Right lung (tissue), 5 donors: Measurements from ENCODE around the gene TPO. TPM values are rescaled to one million over a fixed set of nuclear protein-coding genes. Genes with fewer than 3 reads are reported as not detected.
"Not testable (repeated sequence)": the region's sequence is repeated elsewhere in the genome, so short reads cannot be mapped to it uniquely, and the experiment has no call there.

ENCODE experiments used
- DNase-seq, 2 donors: peaks; one replicate each; pipeline ENCODE4 v3.0.0-alpha.2; 2013
- polyA plus RNA-seq, 5 donors: library from polyadenylated mRNA; unstranded; fragments of 120-200 nt; gene quantifications; one replicate each; pipeline versions ENCODE4 v1.2.1 to v1.2.3, GENCODE V29; 2013; ENCODE audit warnings: inconsistent platforms in 1 of 5, low replicate concordance in 1 of 5; ENCODE audit not compliant: insufficient read length in 5 of 5, insufficient read depth in 1 of 5

The TPO gene
- polyA plus RNA-seq, 5 donors: 0.11 to 0.33 (median 0.18) TPM

DNA sequence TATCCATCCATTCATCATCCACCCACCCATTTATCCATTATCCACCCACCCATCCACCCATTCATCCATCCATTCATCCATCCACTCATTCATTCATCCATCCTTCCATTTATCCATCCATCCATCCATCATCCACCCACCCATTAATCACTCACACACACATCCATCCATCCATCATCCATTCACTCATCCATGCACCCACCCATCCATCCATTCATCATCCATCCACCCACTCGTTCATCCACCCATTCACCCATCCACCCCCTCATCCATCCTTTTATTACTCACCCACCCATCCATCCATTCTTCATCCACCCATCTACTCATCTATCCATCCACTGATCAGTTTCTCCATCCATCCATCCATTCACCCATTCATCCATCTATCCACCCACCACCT, 8.1 kb upstream of the TPO start:
- no peak for DNase-seq

DNA sequence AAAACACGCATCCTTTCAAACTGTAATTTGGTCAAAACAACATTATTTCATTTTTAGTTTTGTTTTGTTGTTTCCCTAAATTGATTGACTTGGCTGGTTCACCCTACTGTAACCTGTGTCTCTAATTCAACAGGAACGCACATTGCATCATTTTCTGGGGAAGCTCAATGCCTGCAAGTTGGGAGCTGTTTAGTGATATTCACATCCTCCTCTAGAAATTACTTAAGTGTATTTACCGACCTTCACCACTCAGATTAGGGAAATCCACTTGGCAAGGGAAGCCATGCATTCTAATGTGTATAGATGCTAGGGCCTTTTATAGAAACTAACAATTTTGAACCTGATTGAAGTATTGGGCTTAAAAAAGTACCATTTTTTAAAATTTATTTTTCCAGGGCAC, 7.3 kb upstream of the TPO start:
- no peak for DNase-seq

DNA sequence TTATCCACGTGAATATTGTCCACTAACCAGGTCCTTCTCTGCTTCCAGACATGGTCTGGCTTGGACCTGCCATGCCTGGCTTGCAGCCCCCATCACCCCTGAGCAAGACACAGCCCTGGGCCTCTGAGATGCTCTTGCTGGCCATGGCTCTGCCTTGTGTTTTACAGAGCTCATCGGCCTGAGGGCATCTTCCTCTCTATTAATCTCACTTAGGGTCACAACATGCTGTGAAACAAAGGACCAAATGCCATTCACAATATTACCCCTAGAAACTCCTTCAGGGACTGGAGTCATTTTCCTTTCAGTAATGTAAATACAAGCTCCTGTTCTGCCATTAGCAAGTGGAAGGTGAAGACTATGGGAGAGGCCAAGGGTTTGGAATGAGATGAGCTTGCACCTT, 6.8 kb upstream of the TPO start:
- DNase-seq: no peak

DNA sequence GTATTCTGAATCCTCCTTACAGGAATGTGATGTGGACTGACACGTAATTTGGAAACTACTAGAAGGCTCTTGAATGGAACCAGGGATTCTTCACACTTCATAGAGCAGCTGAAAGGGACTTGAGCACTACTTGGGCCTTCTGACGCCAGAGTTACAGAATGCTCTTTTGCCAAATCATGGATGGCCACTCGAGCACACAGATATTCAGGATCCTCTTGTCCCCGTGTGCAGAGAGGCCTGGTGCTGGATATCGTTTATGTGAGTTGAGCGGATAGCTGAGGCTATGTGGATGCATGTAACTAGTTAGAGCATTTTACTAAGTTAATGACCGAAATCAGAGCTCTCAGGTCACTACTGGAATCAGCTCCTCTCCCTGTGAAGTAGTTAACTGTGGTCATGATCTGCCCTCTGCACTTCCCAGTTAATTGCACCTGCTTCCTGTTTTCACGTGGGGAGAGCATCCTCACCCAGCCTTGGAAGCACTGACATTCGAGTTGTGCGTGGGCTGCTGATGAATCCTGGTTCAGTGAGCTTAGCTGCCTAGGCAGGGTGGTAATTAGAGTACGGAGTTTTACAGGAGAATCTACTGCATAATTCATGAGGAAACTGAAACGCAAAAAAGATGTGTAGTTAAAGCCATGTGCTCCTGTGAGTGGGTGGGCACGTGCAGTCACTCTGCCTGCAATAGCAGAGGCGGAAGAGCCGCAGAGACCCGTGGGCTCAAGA, 5.2 kb upstream of the TPO start:
- no peak for DNase-seq

DNA sequence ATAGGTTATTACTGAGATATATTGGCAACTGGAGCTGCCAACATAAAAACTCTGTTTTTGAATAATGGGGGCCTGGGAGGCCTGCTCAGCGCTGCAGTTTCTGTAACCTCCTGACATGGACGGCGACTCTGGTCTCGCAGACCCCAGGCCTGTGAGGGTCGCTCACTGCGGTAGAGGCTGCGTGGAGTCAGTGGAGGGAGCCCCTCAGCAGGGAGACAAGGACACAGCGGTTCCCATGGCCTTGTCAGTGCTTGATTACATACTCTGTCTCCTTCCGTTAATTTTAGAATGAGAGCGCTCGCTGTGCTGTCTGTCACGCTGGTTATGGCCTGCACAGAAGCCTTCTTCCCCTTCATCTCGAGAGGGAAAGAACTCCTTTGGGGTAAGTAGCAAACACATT, 858 bp downstream of the TPO start:
- no peak for DNase-seq

DNA sequence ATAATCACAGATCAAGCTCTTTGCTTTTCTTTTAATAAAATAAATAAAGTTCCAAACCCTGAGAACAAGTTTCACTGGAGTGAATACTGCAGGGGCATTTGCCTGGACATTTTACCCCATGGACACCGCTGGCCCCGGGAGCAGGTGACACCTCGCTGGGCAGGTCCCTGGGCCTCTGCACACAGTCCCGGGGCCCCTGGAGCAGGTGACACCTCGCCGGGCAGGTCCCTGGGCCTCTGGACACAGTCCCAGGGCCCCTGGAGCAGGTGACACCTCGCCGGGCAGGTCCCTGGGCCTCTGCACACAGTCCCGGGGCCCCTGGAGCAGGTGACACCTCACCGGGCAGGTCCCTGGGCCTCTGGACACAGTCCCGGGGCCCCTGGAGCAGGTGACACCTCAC, 1.6 kb downstream of the TPO start:
- not testable (repeated sequence) for DNase-seq

DNA sequence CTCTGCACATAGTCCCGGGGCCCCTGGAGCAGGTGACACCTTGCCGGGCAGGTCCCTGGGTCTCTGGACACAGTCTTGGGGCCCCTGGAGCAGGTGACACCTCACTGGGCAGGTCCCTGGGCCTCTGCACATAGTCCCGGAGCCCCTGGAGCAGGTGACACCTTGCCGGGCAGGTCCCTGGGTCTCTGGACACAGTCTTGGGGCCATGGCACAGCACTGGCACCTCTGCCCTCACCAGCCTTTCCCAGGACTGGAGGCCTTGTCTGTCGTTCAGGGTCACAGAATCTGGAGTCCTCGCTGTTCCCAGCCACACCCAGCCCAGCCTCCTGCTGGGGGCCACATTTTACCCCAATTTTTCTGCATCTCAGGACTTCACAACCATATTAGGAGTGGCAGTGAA, 2.2 kb downstream of the TPO start:
- DNase-seq: no peak

DNA sequence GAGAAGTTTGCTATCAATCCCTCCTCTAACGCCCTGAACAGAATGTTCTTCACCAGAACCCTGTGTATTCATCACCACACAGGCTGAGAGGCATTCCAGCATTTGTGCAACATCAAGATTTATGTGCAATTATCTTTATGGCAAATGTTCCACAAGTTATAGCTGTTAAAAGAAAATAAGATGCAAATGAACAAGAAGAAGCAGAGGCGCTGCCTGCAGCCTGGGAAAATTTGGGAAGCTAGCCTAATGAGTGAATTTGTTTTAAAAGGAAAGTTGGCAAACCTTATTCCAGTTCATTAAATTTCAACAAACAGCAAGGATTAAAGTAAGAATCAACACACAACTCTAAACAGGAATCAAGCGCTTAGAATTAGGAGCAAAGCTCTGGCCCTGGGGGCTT, 5.3 kb downstream of the TPO start:
- DNase-seq: no peak

DNA sequence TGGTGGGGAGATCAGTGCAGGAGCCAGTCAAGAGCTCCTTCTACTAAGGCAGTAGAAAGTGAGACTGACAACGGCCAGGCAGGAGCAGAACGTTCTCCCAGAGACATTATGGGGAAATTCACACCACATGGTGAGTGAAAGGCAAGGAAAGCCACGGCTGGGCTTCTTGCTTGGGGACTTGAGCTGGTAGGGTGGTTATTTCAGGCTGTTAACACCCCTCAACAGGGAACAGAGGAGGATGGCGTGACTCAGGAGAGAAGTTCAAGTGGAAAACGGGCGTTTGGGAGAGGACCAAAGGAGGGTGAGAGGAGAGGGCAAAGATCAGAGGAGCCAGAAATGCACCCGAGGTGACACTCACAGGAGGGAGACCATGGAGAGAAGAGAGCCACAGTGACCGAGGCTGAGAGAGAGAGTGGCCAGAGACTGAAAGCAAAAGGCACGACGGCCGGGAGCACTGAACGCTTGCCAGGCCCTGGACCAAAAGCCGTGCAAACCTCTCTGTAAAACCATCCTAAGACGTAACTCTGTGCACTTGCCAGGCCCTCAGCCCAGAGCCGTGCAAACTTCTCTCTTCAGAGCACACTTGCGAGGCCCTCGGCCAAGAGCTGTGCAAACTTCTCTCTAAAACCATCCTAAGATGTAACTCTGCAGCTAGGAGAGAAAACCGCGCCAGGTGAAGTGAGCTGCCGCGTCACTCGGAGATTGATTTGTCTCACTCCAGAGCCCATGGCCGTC, 7.7 kb downstream of the TPO start:
- DNase-seq: no peak

DNA sequence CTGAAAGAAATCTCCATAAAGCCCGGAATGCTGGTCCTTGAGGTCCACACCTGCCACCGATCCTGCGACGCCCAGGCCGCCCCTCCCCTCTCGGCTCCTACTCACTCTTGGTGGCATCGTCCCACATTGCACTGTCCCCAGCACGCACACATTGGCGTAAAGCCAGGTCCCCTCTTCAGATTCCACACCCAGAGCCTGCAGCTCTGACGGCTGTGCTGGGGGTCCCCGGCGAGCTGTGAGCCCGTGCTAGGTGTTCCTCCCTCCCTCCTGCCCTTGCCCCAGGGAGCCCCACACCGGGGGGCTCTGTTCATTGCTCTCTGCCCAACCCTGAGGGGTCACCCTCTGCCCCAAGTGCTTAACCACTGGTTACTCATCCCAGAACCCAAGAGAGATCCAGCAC, 8.5 kb downstream of the TPO start:
- no peak for DNase-seq

DNA sequence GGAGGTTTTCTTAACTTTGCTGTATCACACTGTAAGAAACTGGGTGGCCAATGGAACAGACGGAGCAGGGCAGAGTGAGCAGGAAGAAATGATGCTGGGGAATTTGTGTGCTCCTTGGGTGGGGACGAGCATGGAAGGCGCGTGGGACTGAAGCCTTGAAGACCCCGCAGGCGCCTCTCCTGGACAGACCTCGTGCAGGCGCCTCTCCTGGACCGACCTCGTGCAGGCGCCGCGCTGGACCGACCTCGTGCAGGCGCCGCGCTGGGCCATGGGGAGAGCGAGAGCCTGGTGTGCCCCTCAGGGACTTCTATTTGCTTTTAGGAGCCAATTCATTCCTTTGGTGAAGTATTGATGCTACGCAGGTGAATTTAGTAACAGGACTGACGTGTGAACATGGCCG, 8.9 kb downstream of the TPO start:
- DNase-seq: no peak

DNA sequence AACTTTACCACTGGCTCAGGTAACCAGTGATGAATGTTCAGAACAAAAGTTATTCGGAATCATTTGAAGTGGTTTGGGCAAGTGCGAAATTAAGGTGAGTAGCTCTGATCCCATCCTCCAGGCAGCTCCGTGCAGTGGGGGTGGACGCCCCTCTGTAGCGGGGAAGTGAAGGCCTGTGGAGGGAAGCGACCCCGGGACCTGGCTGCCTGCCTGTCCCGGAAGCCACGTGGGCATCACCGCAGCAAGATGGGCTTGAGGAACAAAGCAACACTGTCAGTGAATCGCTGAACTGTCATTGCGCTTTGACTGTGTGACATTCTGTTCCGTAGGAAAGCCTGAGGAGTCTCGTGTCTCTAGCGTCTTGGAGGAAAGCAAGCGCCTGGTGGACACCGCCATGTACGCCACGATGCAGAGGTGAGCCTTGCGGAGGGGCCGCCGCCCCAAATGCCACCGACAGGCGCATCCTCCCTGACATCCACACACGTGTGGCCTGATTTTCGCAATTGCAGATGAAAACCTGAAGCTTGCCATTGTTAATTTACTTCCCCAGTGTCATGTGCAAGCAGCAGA, 9.5 kb downstream of the TPO start:
- no peak for DNase-seq

DNA sequence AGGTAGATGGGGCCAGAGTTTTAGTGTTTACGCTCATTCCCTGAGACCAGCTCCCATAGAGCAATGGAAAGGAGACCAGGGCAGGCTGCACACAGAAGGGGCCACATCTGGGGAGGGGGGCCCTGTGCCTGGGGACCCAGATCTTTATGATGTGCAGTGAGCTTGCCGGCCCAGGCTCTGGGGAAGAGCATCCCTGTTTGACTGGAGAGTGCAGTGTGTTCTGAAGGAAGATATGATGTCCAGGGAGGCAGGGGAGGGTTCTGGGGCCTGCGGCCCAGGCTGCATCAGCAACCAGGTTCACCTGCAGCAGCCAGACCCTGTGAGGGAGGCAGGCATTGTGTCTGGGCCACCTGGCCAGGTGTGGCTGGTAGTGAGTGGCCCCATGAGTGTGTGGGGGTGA, 13.8 kb downstream of the TPO start:
- DNase-seq: no peak

DNA sequence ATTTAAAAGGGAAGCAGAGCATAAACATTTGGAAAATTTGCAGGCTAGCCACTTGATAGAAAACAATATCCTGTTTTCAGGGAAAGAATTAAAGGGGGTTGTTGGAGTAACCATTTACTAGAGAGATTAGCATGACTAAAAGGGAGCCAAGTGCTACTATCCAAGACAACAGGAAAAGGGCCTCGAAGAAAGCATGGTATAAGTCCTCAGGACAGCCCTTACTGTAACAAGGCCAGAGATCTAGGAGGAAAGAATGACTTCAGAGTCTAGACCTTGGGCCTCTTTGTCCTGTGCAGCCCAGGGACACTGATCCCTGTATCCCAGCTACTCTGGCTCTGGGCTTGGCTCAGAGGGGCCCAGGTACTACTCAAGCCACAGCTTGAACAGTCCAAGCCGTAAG, 16.6 kb downstream of the TPO start:
- DNase-seq: no peak

DNA sequence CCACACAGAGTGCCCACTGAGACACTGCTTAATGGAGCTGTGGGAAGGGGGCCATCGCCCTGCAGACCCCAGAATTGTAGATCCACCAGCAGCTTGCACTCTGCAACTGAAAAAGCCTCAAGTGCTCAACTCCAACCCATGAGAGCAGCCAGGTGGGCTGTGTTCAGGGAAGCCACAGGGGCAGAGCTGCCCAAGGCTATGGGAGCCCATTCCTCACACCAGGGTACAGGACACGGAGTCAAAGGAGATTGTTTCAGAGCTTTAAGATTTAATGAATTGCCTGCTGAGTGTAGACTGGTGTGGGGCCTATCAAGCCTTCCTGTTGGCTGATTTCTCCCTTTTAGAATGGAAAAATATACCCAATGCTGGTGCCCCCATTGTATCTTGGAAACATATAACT, 17.2 kb downstream of the TPO start:
- no peak for DNase-seq

DNA sequence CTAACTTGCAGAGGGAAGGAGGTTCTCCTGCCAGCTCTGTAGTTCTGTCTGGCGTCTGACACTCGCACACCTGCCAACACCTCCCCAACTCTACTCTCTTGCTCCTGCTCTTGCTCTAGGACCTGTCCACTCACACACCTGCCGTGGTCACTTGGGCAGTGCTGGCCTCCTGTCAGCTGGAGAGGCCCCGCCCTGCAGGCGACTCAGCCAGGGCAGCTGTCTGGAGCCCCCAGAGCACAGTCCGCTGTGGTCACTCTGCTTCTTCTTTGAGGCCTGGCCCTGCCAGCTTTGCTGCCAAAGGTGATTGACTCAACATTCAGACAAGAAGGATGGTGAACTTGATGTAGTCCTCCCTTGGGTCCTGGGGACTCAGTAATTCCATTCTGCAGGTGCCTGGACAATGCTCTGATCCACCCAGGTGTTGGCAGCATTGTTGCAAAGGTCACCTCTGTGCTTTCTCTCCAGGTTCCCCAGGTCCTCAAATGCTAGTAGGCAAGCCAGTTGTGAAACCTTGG, 18.7 kb downstream of the TPO start:
- no peak for DNase-seq

DNA sequence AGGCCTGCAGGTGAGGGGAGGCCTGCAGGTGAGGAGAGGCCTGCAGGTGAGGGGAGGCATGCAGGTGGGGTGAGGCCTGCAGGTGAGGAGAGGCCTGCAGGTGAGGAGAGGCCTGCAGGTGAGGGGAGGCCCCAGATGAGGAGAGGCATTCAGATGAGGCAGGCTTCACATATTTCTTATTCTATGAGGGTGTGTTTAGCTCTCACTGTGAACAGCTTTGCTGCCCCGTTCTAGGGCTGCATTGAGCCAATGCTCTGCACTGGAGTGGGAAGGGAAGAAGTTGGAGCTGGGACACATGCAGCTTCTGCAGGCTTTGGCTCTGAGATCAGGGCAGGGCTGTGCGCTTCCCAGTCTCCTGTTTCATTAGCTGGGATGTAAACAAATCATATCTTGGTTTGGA, 19.5 kb downstream of the TPO start:
- DNase-seq: no peak

DNA sequence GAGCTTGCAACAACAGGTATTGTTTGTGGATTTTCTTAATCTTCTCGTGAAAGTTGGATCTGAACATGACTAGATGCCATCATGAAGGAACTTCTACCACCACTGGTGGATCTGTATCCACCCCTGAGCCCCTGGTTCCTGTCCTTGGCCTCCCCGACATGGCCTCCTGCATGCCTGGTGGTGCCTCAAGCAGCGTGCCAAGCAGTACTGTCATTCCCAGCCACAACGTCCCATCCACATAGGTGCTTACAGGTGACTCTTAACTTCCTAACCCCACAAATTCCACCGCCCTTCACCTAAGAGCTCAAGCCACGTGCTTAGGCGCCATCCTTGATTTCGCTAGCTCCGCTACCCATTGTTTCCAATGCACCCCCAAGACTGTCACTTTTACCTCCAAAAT, 23.1 kb downstream of the TPO start:
- no peak for DNase-seq

DNA sequence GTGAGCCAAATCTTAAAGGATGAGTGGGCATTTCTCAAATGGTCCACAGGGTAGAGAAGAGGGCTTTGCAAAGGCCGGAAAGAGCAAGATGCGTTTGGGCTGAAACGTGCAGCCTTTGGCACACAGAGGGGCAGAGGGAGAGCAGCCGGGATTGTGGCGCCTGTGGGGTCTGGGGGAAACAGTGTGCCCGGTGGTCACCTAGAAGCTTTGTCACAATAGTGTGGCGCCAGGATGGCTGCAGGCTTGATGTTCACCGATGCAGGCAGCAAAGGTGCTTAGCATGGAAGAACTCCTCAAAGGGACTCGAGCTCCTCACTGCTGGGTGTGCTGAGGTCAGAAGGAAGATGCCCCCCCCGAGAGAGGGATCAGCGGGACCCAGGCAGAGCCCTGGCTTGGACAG, 23.8 kb downstream of the TPO start:
- no peak for DNase-seq

DNA sequence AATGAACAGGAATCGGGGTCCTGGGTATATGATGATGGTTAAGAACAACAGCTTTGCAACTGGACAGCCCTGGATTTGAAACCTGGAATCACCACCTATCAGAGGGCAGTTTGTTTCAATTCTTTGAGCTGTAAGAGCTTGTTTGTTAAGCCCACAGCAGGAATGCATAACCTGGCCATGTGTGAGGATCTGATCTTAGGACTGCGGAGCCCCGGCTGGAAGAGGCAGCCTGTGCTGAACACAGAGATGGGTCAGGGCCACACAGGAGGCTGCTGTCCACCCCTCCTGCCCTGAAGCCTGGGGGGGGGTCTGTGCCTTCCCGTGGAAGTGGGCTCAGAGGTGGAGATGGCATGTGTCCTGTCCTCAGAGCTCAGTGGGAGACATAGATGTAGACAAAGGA, 24.3 kb downstream of the TPO start:
- DNase-seq: no peak

DNA sequence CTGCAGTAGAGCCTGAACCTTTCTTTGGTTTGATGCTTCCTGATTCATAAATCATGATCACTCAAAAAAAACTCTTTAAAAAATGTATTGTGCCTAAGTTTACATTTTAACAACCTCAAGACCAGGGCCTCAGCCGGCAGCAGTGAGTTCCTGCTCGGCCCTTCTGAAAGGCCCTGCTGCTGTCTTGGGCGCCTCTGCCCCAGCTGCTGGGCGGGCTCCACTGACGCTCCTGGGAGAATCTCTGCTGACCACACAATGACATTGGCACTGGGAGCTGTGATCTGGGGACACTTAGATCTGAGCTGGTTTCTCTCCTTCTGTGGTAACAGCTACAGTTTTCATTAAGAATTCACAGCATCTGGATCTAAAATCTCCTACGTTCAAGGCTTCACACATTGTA, 25.7 kb downstream of the TPO start:
- no peak for DNase-seq

DNA sequence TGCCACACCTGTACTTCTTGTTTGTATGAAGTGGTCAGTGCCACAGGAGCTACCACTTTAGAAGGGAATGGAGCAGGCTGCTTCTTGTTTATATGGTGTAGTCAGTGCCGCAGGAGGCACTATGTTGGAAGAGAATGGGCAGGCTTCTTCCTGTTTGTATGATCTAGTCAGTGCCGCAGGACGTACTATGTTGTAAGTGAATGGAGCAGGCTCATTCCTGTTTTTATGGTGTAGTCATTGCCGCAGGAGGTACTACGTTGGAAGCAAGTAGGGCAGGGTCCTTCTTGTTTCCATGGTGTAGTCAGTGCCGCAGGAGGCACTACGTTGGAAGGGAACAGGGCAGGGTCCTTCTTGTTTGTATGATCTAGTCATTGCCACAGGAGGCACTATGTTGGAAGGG, 27.3 kb downstream of the TPO start:
- DNase-seq: no peak

DNA sequence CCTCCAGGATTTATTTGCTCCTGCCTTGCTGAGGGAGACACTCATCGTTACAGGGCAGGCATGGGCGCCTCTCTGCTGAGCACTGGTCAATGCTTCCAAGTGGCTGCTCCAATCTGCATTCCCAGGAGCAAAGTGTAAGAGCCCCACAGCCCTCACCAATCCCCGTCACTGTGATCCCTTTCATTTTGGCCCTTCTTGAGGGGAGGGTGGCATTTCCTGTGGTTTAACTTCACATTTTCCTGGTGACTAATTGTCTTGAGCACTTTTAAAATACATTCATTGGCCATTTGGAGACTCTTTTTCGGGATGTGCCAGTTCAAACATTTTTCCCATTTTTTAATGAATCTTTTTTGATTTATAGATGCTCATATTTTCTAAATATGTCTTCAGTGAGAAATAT, 33.0 kb downstream of the TPO start:
- DNase-seq: no peak
